Astrocyte (in vitro differentiated cells and primary cell): ENCODE data around the gene SLC22A31. TPM values are rescaled to one million over a fixed set of nuclear protein-coding genes. Genes with fewer than 3 reads are reported as not detected.

Source experiments
- DNase-seq: peaks from one replicate; pipeline ENCODE4 v3.0.0-alpha.2; 2010; ENCODE audit warnings: low read depth
- FAIRE-seq: peaks from 2 replicates; lab custom pipeline; 2011; peaks lifted over from hg19 to GRCh38; lab: Jason Lieb, UNC
- H2AFZ ChIP-seq: 2 replicates; pipeline ENCODE4 v1.6.0; 2012; ENCODE audit warnings: low read depth, low read length, inconsistent platforms
- H3K27ac ChIP-seq: 2 replicates; pipeline ENCODE4 v1.5.1; 2011; ENCODE audit warnings: low read depth, low read length, inconsistent platforms
- H3K27me3 ChIP-seq: 2 replicates; pipeline ENCODE4 v1.6.0; 2011; ENCODE audit warnings: low read length, inconsistent platforms; ENCODE audit not compliant: insufficient read depth
- H3K36me3 ChIP-seq: 2 replicates; pipeline ENCODE4 v1.5.1; 2011; ENCODE audit warnings: low read length, inconsistent platforms; ENCODE audit not compliant: insufficient read depth
- H3K4me1 ChIP-seq: 2 replicates; pipeline ENCODE4 v1.5.1; 2011; ENCODE audit warnings: low read length, inconsistent platforms; ENCODE audit not compliant: insufficient read depth
- H3K4me2 ChIP-seq: 2 replicates; pipeline ENCODE4 v1.6.0; 2012; ENCODE audit warnings: low read length, inconsistent platforms
- H3K4me3 ChIP-seq: 2 replicates; pipeline ENCODE4 v1.5.1; 2011; ENCODE audit warnings: low read depth, mild to moderate bottlenecking, low read length, inconsistent platforms; ENCODE audit not compliant: insufficient read depth
- H3K79me2 ChIP-seq: 2 replicates; pipeline ENCODE4 v1.6.0; 2012; ENCODE audit warnings: mild to moderate bottlenecking, low read length, inconsistent platforms; ENCODE audit not compliant: insufficient read depth
- H3K9ac ChIP-seq: 2 replicates; pipeline ENCODE4 v1.6.0; 2012; ENCODE audit warnings: mild to moderate bottlenecking, low read length, inconsistent platforms
- H3K9me3 ChIP-seq: 2 replicates; pipeline ENCODE4 v1.5.1; 2012; ENCODE audit warnings: low read depth, mild to moderate bottlenecking, low read length, inconsistent platforms; ENCODE audit not compliant: insufficient read depth
- H4K20me1 ChIP-seq: 2 replicates; pipeline ENCODE4 v1.6.0; 2012; ENCODE audit warnings: low read length, inconsistent platforms; ENCODE audit not compliant: insufficient read depth
- H3K27ac Mint-ChIP-seq: one replicate; pipeline ENCODE4 v1.8.0; 2021; ENCODE audit warnings: mild to moderate bottlenecking, mixed read lengths; ENCODE audit not compliant: unreplicated experiment
- H3K27me3 Mint-ChIP-seq: one replicate; pipeline ENCODE4 v1.8.0; 2021; ENCODE audit warnings: low read depth, mixed read lengths; ENCODE audit not compliant: unreplicated experiment
- H3K36me3 Mint-ChIP-seq: one replicate; pipeline ENCODE4 v1.8.0; 2021; ENCODE audit warnings: low read depth, mixed read lengths; ENCODE audit not compliant: unreplicated experiment
- H3K4me1 Mint-ChIP-seq: one replicate; pipeline ENCODE4 v1.8.0; 2021; ENCODE audit warnings: low read depth, mixed read lengths; ENCODE audit not compliant: unreplicated experiment
- H3K4me3 Mint-ChIP-seq: one replicate; pipeline ENCODE4 v1.8.0; 2021; ENCODE audit warnings: mild to moderate bottlenecking, moderate library complexity, mixed read lengths; ENCODE audit not compliant: unreplicated experiment
- H3K9me3 Mint-ChIP-seq: one replicate; pipeline ENCODE4 v1.8.0; 2021; ENCODE audit warnings: mild to moderate bottlenecking, mixed read lengths; ENCODE audit not compliant: unreplicated experiment
- EZH2 ChIP-seq: IDR thresholded peaks from 2 replicates; pipeline ENCODE4 v1.6.1; 2012; ENCODE audit warnings: mild to moderate bottlenecking, low read length, inconsistent platforms; ENCODE audit not compliant: insufficient read depth
- total RNA-seq: library from RNA; stranded (reverse); gene quantifications from 2 replicates; pipeline ENCODE4 v1.2.1, GENCODE V29; 2021
- TF ChIP-seq, protein P1 (sequence below): IDR thresholded peaks from 2 replicates; pipeline ENCODE4 v1.5.1; 2011; ENCODE audit warnings: low read depth, mild to moderate bottlenecking, inconsistent platforms, low read length, moderate library complexity; ENCODE audit not compliant: insufficient read depth

SLC22A31 gene
- total RNA-seq, 1 donor from 2014 or later, result 1.3 TPM

DNA sequence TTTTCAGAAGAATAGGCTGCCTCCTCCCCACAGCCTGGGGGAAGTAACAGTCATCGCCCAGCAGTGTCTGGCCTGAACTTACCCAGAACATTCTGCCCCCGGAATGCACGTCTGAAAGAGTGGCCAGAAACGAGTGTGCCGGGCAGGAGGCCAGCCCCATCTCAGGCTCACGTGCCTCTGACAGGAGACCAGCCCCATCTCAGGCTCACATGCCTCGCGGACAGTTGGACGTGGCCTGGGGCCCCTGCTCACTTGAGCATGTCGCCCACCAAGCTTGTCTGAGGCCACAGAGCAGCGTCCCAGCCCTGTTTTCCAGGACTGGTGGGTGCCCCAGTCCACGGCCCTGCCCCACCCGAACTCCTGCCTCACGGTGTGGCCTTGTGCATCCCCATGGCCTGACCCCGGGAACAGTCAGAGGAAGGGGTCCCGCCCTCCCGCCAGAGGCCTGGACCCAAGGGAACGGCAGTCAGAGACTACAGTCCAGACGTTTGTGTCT lies 45.1 kb downstream of the SLC22A31 start:
- peak overlapping the region; percentile 62 for H3K27ac Mint-ChIP-seq
- H3K36me3 Mint-ChIP-seq, result peaks cover 2% of the 10 kb centered on the region
- DNase-seq, result peak; percentile 47
- Histone ChIP-seq H2AFZ (no peak overlapping the region), H3K27ac (no peak overlapping the region), H3K4me1 (no peaks in the 10 kb centered on the region), H3K9ac (no peak overlapping the region), H3K4me2 (no peak overlapping the region), H3K9me3 (peaks cover 9% of the 10 kb centered on the region), H4K20me1 (no peaks in the 10 kb centered on the region), H3K79me2 (no peaks in the 10 kb centered on the region), H3K4me3 (no peak overlapping the region), H3K36me3 (no peaks in the 10 kb centered on the region), H3K27me3 (no peaks in the 10 kb centered on the region)
- peaks cover 2% of the 10 kb centered on the region for H3K27me3 Mint-ChIP-seq
- H3K4me3 Mint-ChIP-seq, result no peak overlapping the region
- FAIRE-seq, result no peak
- TF ChIP-seq, protein P1, sequence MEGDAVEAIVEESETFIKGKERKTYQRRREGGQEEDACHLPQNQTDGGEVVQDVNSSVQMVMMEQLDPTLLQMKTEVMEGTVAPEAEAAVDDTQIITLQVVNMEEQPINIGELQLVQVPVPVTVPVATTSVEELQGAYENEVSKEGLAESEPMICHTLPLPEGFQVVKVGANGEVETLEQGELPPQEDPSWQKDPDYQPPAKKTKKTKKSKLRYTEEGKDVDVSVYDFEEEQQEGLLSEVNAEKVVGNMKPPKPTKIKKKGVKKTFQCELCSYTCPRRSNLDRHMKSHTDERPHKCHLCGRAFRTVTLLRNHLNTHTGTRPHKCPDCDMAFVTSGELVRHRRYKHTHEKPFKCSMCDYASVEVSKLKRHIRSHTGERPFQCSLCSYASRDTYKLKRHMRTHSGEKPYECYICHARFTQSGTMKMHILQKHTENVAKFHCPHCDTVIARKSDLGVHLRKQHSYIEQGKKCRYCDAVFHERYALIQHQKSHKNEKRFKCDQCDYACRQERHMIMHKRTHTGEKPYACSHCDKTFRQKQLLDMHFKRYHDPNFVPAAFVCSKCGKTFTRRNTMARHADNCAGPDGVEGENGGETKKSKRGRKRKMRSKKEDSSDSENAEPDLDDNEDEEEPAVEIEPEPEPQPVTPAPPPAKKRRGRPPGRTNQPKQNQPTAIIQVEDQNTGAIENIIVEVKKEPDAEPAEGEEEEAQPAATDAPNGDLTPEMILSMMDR, result no peak
- no peak for TF ChIP-seq EZH2
- H3K4me1 Mint-ChIP-seq, result peaks cover 13% of the 10 kb centered on the region
- no peaks in the 10 kb centered on the region for H3K9me3 Mint-ChIP-seq

DNA sequence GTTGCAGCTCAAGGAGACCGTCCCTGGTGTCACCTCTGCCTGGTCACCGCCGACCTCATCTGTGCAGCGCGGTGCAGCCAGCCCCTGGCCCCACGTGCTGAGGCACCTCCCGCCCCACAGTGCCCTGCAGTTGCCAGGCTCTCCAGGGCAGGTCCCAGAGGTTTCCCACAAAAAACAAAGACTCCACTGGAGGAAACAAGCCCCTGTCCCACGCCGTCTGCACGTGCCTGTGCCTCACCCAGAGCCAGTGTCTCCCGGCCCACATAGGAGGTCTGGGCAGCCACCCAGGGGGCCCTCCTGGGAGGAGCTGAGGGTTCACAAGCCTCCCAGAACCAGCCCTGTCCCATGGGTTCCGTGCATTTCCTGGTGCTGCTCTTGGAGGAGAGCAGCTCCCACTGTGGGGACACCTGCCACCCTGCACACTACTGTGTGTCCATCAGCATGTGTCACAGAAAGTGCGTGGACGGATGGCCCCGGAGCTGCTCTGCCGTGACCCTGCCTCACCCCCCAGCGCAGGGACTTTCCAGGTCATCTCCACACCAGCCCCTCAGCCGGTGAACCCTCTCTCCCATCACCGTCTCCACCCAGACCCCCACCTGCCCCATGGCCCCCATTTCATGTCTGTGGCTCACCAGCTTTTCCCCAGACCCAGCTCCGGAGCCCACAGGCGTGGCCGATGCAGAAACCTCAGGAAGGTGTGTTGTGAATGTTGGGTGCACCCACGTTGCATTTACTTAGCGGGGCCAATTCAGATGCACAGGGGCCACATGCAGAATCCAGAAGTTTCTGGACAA lies 45.8 kb downstream of the SLC22A31 start:
- Histone ChIP-seq H2AFZ (no peak overlapping the region), H3K4me2 (no peak overlapping the region), H3K9me3 (peaks cover 9% of the 10 kb centered on the region), H3K79me2 (no peaks in the 10 kb centered on the region), H3K27me3 (no peaks in the 10 kb centered on the region), H3K27ac (no peak overlapping the region), H3K36me3 (peaks cover 3% of the 10 kb centered on the region), H3K4me1 (no peaks in the 10 kb centered on the region), H3K9ac (no peak overlapping the region), H3K4me3 (no peak overlapping the region), H4K20me1 (no peaks in the 10 kb centered on the region)
- TF ChIP-seq EZH2, result no peak
- TF ChIP-seq, protein P1, result no peak
- FAIRE-seq (no peak), DNase-seq (no peak)
- Mint-ChIP-seq H3K4me3 (no peak overlapping the region), H3K27ac (peak overlapping the region; percentile 62), H3K9me3 (peaks cover 2% of the 10 kb centered on the region), H3K4me1 (peaks cover 13% of the 10 kb centered on the region), H3K27me3 (no peaks in the 10 kb centered on the region), H3K36me3 (peaks cover 7% of the 10 kb centered on the region)

DNA sequence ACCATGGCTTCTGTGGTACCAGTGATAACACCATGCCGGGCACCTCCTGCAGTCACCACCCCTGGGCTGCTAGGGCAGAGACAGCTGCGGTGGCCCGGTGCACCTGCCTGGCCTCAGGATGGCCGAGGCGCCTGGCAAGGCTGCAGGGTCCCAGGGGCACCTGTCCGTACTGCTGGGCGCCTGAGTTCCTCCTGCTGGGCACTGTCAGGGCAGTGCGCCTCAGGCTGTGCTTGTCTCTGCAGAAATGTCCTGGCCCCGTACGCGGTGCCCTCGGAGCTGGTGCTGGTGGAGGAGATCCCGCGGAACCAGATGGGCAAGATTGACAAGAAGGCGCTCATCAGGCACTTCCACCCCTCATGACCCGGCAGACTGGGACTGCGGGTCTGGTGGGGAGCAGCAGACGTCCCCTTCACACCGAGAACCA lies 46.5 kb downstream of the SLC22A31 start:
- no peak for FAIRE-seq
- no peak for DNase-seq
- Histone ChIP-seq H3K36me3 (peaks cover 3% of the 10 kb centered on the region), H3K27me3 (no peaks in the 10 kb centered on the region), H3K4me2 (no peak overlapping the region), H3K4me3 (no peak overlapping the region), H3K4me1 (no peaks in the 10 kb centered on the region), H3K9ac (no peak overlapping the region), H3K27ac (no peak overlapping the region), H2AFZ (no peak overlapping the region), H3K79me2 (no peaks in the 10 kb centered on the region), H4K20me1 (no peaks in the 10 kb centered on the region), H3K9me3 (peaks cover 9% of the 10 kb centered on the region)
- peaks cover 8% of the 10 kb centered on the region for H3K9me3 Mint-ChIP-seq
- no peak overlapping the region for H3K27ac Mint-ChIP-seq
- TF ChIP-seq EZH2, result no peak
- TF ChIP-seq, protein P1, result no peak
- peaks cover 13% of the 10 kb centered on the region for H3K4me1 Mint-ChIP-seq
- no peaks in the 10 kb centered on the region for H3K27me3 Mint-ChIP-seq
- H3K4me3 Mint-ChIP-seq, result no peak overlapping the region
- peaks cover 13% of the 10 kb centered on the region for H3K36me3 Mint-ChIP-seq
